NCI-H446 (cell line): ENCODE measurements around the gene KDR.

Source experiments
- DNase-seq, 2 experiments: peaks; one replicate each; lab custom pipeline; 2025; lab: John Stamatoyannopoulos, UW

Gene KDR

GRCh38 chr4:55125087-55125721 lies at the start of gene KDR:
Gene KDR (minus strand): TSS chr4:55125595. CDS start chr4:55125293, 302 bp downstream.
- DNase-seq, result no peak

- DNase-seq, result no peak
Measured at GRCh38 chr4:55173580-55173979, 48.2 kb upstream of the KDR start.

- no peak for DNase-seq
Measured at GRCh38 chr4:55172694-55173287, 47.4 kb upstream of the KDR start.

GRCh38 chr4:55170462-55170861 lies 45.1 kb upstream of the KDR start:
- DNase-seq, result no peak

GRCh38 chr4:55169352-55169961 lies 44.1 kb upstream of the KDR start:
- DNase-seq, result no peak

- no peak for DNase-seq
Measured at GRCh38 chr4:55162396-55162795, 37.0 kb upstream of the KDR start.

- DNase-seq, result no peak
Measured at GRCh38 chr4:55161739-55162138, 36.3 kb upstream of the KDR start.

- DNase-seq, result no peak
Measured at GRCh38 chr4:55159851-55160250, 34.5 kb upstream of the KDR start.

- DNase-seq, result no peak
Measured at GRCh38 chr4:55158957-55159356, 33.6 kb upstream of the KDR start.

- DNase-seq, result no peak
Measured at GRCh38 chr4:55157559-55158277, 32.3 kb upstream of the KDR start.

- no peak for DNase-seq
Measured at GRCh38 chr4:55154933-55155332, 29.5 kb upstream of the KDR start.

GRCh38 chr4:55154290-55154880 lies 29.0 kb upstream of the KDR start:
- DNase-seq, result no peak

GRCh38 chr4:55143858-55144257 lies 18.5 kb upstream of the KDR start:
- no peak for DNase-seq

- DNase-seq, result no peak
Measured at GRCh38 chr4:55138367-55138766, 13.0 kb upstream of the KDR start.

- DNase-seq, result no peak
Measured at GRCh38 chr4:55136634-55137033, 11.2 kb upstream of the KDR start.

GRCh38 chr4:55133951-55134350 lies 8.6 kb upstream of the KDR start:
- no peak for DNase-seq

GRCh38 chr4:55132775-55133174 lies 7.4 kb upstream of the KDR start:
- DNase-seq, result no peak

GRCh38 chr4:55127521-55127920 lies 2.1 kb upstream of the KDR start:
- DNase-seq, result no peak

- no peak for DNase-seq
Measured at GRCh38 chr4:55127053-55127452, 1.7 kb upstream of the KDR start.

- DNase-seq, result no peak
Measured at GRCh38 chr4:55125763-55126541, 557 bp upstream of the KDR start.

- no peak for DNase-seq
Measured at GRCh38 chr4:55124322-55125076, 896 bp downstream of the KDR start.
